Osteocyte (in vitro differentiated cells): ENCODE results near the gene GHRHR. TPM values are rescaled to one million over a fixed set of nuclear protein-coding genes. Genes with fewer than 3 reads are reported as not detected.

Experiments used
- DNase-seq: peaks from one replicate; pipeline ENCODE4 v3.0.0; 2021; ENCODE audit warnings: mixed read lengths; ENCODE audit not compliant: unreplicated experiment; ENCODE audit errors: extremely low spot score
- H3K27ac Mint-ChIP-seq: one replicate; pipeline ENCODE4 v1.8.0; 2021; ENCODE audit warnings: mild to moderate bottlenecking, mixed read lengths; ENCODE audit not compliant: unreplicated experiment
- H3K27me3 Mint-ChIP-seq: one replicate; pipeline ENCODE4 v1.8.0; 2021; ENCODE audit warnings: mixed read lengths; ENCODE audit not compliant: unreplicated experiment
- H3K36me3 Mint-ChIP-seq: one replicate; pipeline ENCODE4 v1.8.0; 2021; ENCODE audit warnings: mixed read lengths; ENCODE audit not compliant: unreplicated experiment
- H3K4me1 Mint-ChIP-seq: one replicate; pipeline ENCODE4 v1.8.0; 2021; ENCODE audit warnings: mixed read lengths; ENCODE audit not compliant: unreplicated experiment
- H3K4me3 Mint-ChIP-seq: one replicate; pipeline ENCODE4 v1.8.0; 2021; ENCODE audit warnings: mild to moderate bottlenecking, moderate library complexity, mixed read lengths; ENCODE audit not compliant: unreplicated experiment
- H3K9me3 Mint-ChIP-seq: one replicate; pipeline ENCODE4 v1.8.0; 2021; ENCODE audit warnings: mixed read lengths; ENCODE audit not compliant: unreplicated experiment
- CTCF ChIP-seq: fragments of 200-600 bp; sonication (generic); IDR thresholded peaks from 2 replicates; pipeline ENCODE4 v1.5.0; 2021; ENCODE audit warnings: antibody characterized with exemption, mild to moderate bottlenecking, moderate library complexity
- total RNA-seq: library from RNA; stranded (reverse); gene quantifications from 2 replicates; pipeline ENCODE4 v1.2.1, GENCODE V29; 2021

GHRHR gene
- total RNA-seq, 1 donor from 2014 or later: not detected

- Mint-ChIP-seq H3K9me3 (no peaks in the 10 kb centered on the region), H3K4me3 (no peak overlapping the region), H3K27ac (no peak overlapping the region), H3K4me1 (peaks cover 2% of the 10 kb centered on the region), H3K36me3 (no peaks in the 10 kb centered on the region), H3K27me3 (peaks cover 47% of the 10 kb centered on the region)
- DNase-seq: peak; percentile 63
- no peak for TF ChIP-seq CTCF
Observed at GRCh38 chr7:30936650-30937245, 27.0 kb upstream of the GHRHR start.

- no peak for TF ChIP-seq CTCF
- Mint-ChIP-seq H3K4me1 (peaks cover 2% of the 10 kb centered on the region), H3K4me3 (no peak overlapping the region), H3K36me3 (no peaks in the 10 kb centered on the region), H3K27me3 (peaks cover 54% of the 10 kb centered on the region), H3K27ac (no peak overlapping the region), H3K9me3 (no peaks in the 10 kb centered on the region)
- DNase-seq: no peak
Observed at GRCh38 chr7:30937416-30937815, 26.3 kb upstream of the GHRHR start.

DNA sequence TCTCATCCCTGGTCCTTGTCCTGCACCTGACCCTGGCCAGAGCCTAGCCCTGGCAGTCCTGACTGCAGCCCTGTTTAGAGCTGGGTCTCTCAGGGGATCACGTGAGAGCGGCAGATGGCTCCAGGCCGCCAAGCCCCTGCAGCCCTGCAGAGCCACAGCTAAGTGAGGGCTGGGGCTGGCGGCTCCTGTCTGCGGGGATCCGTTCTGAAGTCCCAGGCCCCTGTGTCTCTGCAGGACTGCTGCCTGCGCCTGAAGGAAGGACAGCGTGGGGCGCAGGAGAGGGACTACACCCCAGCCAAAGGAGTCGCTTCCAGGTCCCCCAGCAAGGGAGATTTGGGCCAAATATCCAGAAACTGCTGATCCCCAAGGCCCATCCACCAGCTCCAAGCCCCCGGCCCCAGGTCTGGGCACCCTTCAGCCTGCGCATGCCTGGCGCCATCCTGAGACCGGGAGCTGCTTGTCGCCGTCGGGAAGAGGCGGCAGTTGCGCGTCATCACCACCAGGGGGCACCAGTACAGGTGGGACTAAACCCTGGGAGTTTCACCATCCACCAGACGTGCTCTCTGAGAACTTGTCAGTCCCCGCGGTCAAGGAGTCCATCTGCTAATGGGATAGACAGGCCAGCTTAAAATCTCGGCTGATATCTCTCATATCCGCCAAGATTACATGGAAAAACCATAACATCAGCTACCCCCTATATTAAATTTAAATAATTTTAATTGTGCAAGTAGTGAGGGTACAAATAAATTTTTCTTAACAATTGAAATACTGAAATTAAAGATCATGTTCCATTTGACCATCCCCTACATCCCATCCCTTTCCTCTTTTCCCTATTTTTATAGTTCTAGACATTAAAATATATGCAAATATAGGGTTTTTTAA is 25.1 kb upstream of the GHRHR start:
- peaks cover 2% of the 10 kb centered on the region for H3K4me1 Mint-ChIP-seq
- peaks cover 65% of the 10 kb centered on the region for H3K27me3 Mint-ChIP-seq
- no peak overlapping the region for H3K4me3 Mint-ChIP-seq
- peak; percentile 95 for TF ChIP-seq CTCF
- peak; percentile 93 for DNase-seq
- no peaks in the 10 kb centered on the region for H3K36me3 Mint-ChIP-seq
- no peaks in the 10 kb centered on the region for H3K9me3 Mint-ChIP-seq
- no peak overlapping the region for H3K27ac Mint-ChIP-seq

- H3K4me1 Mint-ChIP-seq: peaks cover 2% of the 10 kb centered on the region
- peaks cover 77% of the 10 kb centered on the region for H3K27me3 Mint-ChIP-seq
- no peak for TF ChIP-seq CTCF
- peaks cover 3% of the 10 kb centered on the region for H3K36me3 Mint-ChIP-seq
- H3K4me3 Mint-ChIP-seq: no peak overlapping the region
- no peak for DNase-seq
- peaks cover 14% of the 10 kb centered on the region for H3K9me3 Mint-ChIP-seq
- H3K27ac Mint-ChIP-seq: no peak overlapping the region
Observed at GRCh38 chr7:30941582-30942323, 22.0 kb upstream of the GHRHR start.

- DNase-seq: no peak
- H3K27me3 Mint-ChIP-seq: peaks cover 82% of the 10 kb centered on the region
- H3K9me3 Mint-ChIP-seq: peaks cover 14% of the 10 kb centered on the region
- H3K4me3 Mint-ChIP-seq: no peak overlapping the region
- peaks cover 2% of the 10 kb centered on the region for H3K36me3 Mint-ChIP-seq
- TF ChIP-seq CTCF: no peak
- H3K27ac Mint-ChIP-seq: no peak overlapping the region
- H3K4me1 Mint-ChIP-seq: no peaks in the 10 kb centered on the region
Observed at GRCh38 chr7:30950197-30950596, 13.6 kb upstream of the GHRHR start.
